ENCODE results near the gene ANKRD50.

- TF ChIP-seq CTCF (IDR thresholded peaks at IDR 0.05; ENCODE audit: low read length) (no peak), EZH2phosphoT487 (IDR thresholded peaks at IDR 0.05; ENCODE audit: low read length) (no peak)
These were observed 69.7 kb downstream of the ANKRD50 start for GRCh38 chr4:124642846-124643245.
